Embryonic facial prominence (tissue), 1 donor: ENCODE data around the gene F2RL1.
"Not testable (repeated sequence)": the region's sequence is repeated elsewhere in the genome, so short reads cannot be mapped to it uniquely, and the experiment has no call there.

Source experiments
- DNase-seq: peaks from one replicate; pipeline ENCODE4 v3.0.0-alpha.2; 2016; ENCODE audit errors: extremely low spot score

The F2RL1 gene

GRCh38 chr5:76849419-76850291, 30.8 kb downstream of the F2RL1 start, which contains the start of gene S100Z:
Gene S100Z, plus strand, starts transcription at chr5:76850014. Its CDS starts 25,346 bp downstream, at chr5:76875360.
- DNase-seq: no peak

- DNase-seq: no peak
Measured at GRCh38 chr5:76850543-76851145, 31.8 kb downstream of the F2RL1 start.

- DNase-seq: no peak
Measured at GRCh38 chr5:76851728-76852369, 33.0 kb downstream of the F2RL1 start.

- no peak for DNase-seq
Measured at GRCh38 chr5:76852772-76853171, 33.9 kb downstream of the F2RL1 start.

GRCh38 chr5:76853741-76854140, 34.9 kb downstream of the F2RL1 start:
- not testable (repeated sequence) for DNase-seq

GRCh38 chr5:76854644-76855043, 35.8 kb downstream of the F2RL1 start:
- no peak for DNase-seq

- not testable (repeated sequence) for DNase-seq
Measured at GRCh38 chr5:76855501-76855900, 36.7 kb downstream of the F2RL1 start.

- DNase-seq: no peak
Measured at GRCh38 chr5:76855961-76856360, 37.1 kb downstream of the F2RL1 start.

GRCh38 chr5:76856800-76857199, 38.0 kb downstream of the F2RL1 start:
- not testable (repeated sequence) for DNase-seq

GRCh38 chr5:76859591-76860247, 40.9 kb downstream of the F2RL1 start:
- DNase-seq: no peak

- DNase-seq: no peak
Measured at GRCh38 chr5:76861612-76862011, 42.8 kb downstream of the F2RL1 start.

- DNase-seq: no peak
Measured at GRCh38 chr5:76863001-76863400, 44.2 kb downstream of the F2RL1 start.

GRCh38 chr5:76866503-76866902, 47.7 kb downstream of the F2RL1 start:
- DNase-seq: no peak

- no peak for DNase-seq
Measured at GRCh38 chr5:76867038-76867437, 48.2 kb downstream of the F2RL1 start.

- DNase-seq: peak; percentile 51
Measured at GRCh38 chr5:76867827-76868693, 49.2 kb downstream of the F2RL1 start.

GRCh38 chr5:76870046-76870445, 51.2 kb downstream of the F2RL1 start:
- no peak for DNase-seq

- DNase-seq: no peak
Measured at GRCh38 chr5:76874088-76874581, 55.3 kb downstream of the F2RL1 start.
